ENCODE data around the gene BEX4.

BEX4 gene

GRCh38 chrX:103248553-103248952 lies 33.6 kb downstream of the BEX4 start:
- Histone ChIP-seq H3F3A (ENCODE audit: insufficient read depth, low read length) (no peaks in the 10 kb centered on the region), H3K79me2 (ENCODE audit: insufficient read depth, low read length) (no peaks in the 10 kb centered on the region), H3K4me3 (ENCODE audit: low read depth, low read length, poor library complexity, severe bottlenecking) (no peak overlapping the region), H4K20me1 (ENCODE audit: insufficient read depth, low read length) (no peaks in the 10 kb centered on the region), H3K36me3 (ENCODE audit: insufficient read depth, low read length) (peaks cover 6% of the 10 kb centered on the region; the same call in 1 of the 2 replicates), H3K27ac (ENCODE audit: low read depth, low read length, poor library complexity, severe bottlenecking) (no peak overlapping the region), H3K9me3 (ENCODE audit: low read length) (no peaks in the 10 kb centered on the region), H3K4me1 (ENCODE audit: insufficient read depth, low read length, severe bottlenecking) (peaks cover under 1% of the 10 kb centered on the region), H3K27me3 (ENCODE audit: insufficient read depth, low read length) (no peaks in the 10 kb centered on the region), H3K9me2 (ENCODE audit: low read depth, low read length) (no peaks in the 10 kb centered on the region), H3K4me2 (ENCODE audit: low read length) (no peak overlapping the region), H3K9ac (ENCODE audit: low read length) (no peak overlapping the region), H2AFZ (ENCODE audit: low read length) (no peak overlapping the region)
- no peak for TF ChIP-seq EZH2 (IDR thresholded peaks at IDR 0.05; ENCODE audit: borderline replicate concordance, low read length)
- TF ChIP-seq, protein P1, sequence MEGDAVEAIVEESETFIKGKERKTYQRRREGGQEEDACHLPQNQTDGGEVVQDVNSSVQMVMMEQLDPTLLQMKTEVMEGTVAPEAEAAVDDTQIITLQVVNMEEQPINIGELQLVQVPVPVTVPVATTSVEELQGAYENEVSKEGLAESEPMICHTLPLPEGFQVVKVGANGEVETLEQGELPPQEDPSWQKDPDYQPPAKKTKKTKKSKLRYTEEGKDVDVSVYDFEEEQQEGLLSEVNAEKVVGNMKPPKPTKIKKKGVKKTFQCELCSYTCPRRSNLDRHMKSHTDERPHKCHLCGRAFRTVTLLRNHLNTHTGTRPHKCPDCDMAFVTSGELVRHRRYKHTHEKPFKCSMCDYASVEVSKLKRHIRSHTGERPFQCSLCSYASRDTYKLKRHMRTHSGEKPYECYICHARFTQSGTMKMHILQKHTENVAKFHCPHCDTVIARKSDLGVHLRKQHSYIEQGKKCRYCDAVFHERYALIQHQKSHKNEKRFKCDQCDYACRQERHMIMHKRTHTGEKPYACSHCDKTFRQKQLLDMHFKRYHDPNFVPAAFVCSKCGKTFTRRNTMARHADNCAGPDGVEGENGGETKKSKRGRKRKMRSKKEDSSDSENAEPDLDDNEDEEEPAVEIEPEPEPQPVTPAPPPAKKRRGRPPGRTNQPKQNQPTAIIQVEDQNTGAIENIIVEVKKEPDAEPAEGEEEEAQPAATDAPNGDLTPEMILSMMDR (IDR thresholded peaks at IDR 0.05; ENCODE audit: low read length) = peak; percentile 28; the same call in 1 of the 2 replicates

GRCh38 chrX:103249805-103250204 lies 34.9 kb downstream of the BEX4 start:
- Histone ChIP-seq H3K79me2 (ENCODE audit: insufficient read depth, low read length) (no peaks in the 10 kb centered on the region), H3K4me3 (ENCODE audit: low read depth, low read length, poor library complexity, severe bottlenecking) (no peak overlapping the region), H3K27ac (ENCODE audit: low read depth, low read length, poor library complexity, severe bottlenecking) (no peak overlapping the region), H3K9me3 (ENCODE audit: low read length) (no peaks in the 10 kb centered on the region), H3K4me1 (ENCODE audit: insufficient read depth, low read length, severe bottlenecking) (peaks cover 6% of the 10 kb centered on the region), H3K9ac (ENCODE audit: low read length) (no peak overlapping the region), H3F3A (ENCODE audit: insufficient read depth, low read length) (no peaks in the 10 kb centered on the region), H4K20me1 (ENCODE audit: insufficient read depth, low read length) (no peaks in the 10 kb centered on the region), H2AFZ (ENCODE audit: low read length) (no peak overlapping the region), H3K4me2 (ENCODE audit: low read length) (no peak overlapping the region), H3K27me3 (ENCODE audit: insufficient read depth, low read length) (no peaks in the 10 kb centered on the region), H3K9me2 (ENCODE audit: low read depth, low read length) (no peaks in the 10 kb centered on the region), H3K36me3 (ENCODE audit: insufficient read depth, low read length) (peaks cover 7% of the 10 kb centered on the region; the same call in 1 of the 2 replicates)
- TF ChIP-seq, protein P1 (IDR thresholded peaks at IDR 0.05; ENCODE audit: low read length) = no peak
- no peak for TF ChIP-seq EZH2 (IDR thresholded peaks at IDR 0.05; ENCODE audit: borderline replicate concordance, low read length)

DNA sequence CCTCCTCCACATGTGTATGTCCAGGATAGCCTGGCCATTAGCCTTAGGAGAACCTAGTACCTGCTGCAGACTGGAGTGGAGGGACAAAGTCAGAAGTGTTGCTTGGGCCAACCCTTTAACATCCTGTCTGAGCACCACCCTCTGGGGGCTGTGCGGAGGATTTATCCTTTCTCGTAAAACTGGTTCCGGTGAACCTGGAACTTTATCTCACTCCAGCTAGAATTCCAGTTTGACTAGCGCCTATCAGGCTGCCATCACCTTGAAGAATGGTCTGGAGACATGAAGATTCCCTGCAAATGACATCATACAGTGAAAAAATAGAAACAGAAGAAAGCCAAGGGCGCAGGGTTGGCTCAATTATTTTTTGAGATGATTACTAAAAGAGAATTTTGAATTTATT lies 36.1 kb downstream of the BEX4 start:
- no peaks in the 10 kb centered on the region for H3K9me2 ChIP-seq (ENCODE audit: low read depth, low read length)
- H3K27me3 ChIP-seq (ENCODE audit: insufficient read depth, low read length) = no peaks in the 10 kb centered on the region
- no peak overlapping the region for H3K4me3 ChIP-seq (ENCODE audit: low read depth, low read length, poor library complexity, severe bottlenecking)
- TF ChIP-seq, protein P1 (IDR thresholded peaks at IDR 0.05; ENCODE audit: low read length) = no peak
- no peak for TF ChIP-seq EZH2 (IDR thresholded peaks at IDR 0.05; ENCODE audit: borderline replicate concordance, low read length)
- H3K79me2 ChIP-seq (ENCODE audit: insufficient read depth, low read length) = no peaks in the 10 kb centered on the region
- H3K9me3 ChIP-seq (ENCODE audit: low read length) = no peaks in the 10 kb centered on the region
- no peak overlapping the region for H3K4me2 ChIP-seq (ENCODE audit: low read length)
- H3K36me3 ChIP-seq (ENCODE audit: insufficient read depth, low read length) = peaks cover 7% of the 10 kb centered on the region; the same call in 1 of the 2 replicates
- H3F3A ChIP-seq (ENCODE audit: insufficient read depth, low read length) = no peaks in the 10 kb centered on the region
- H3K4me1 ChIP-seq (ENCODE audit: insufficient read depth, low read length, severe bottlenecking) = peaks cover 6% of the 10 kb centered on the region
- H2AFZ ChIP-seq (ENCODE audit: low read length) = no peak overlapping the region
- H3K9ac ChIP-seq (ENCODE audit: low read length) = no peak overlapping the region
- H3K27ac ChIP-seq (ENCODE audit: low read depth, low read length, poor library complexity, severe bottlenecking) = no peak overlapping the region
- H4K20me1 ChIP-seq (ENCODE audit: insufficient read depth, low read length) = no peaks in the 10 kb centered on the region
